Measurements from ENCODE around the gene MATCAP1. TPM values are rescaled to one million over a fixed set of nuclear protein-coding genes. Genes with fewer than 3 reads are reported as not detected.

MATCAP1 gene
- total and polyA plus RNA-seq, 2 experiments from 2014 or later: 53.7 to 78.1 TPM

DNA sequence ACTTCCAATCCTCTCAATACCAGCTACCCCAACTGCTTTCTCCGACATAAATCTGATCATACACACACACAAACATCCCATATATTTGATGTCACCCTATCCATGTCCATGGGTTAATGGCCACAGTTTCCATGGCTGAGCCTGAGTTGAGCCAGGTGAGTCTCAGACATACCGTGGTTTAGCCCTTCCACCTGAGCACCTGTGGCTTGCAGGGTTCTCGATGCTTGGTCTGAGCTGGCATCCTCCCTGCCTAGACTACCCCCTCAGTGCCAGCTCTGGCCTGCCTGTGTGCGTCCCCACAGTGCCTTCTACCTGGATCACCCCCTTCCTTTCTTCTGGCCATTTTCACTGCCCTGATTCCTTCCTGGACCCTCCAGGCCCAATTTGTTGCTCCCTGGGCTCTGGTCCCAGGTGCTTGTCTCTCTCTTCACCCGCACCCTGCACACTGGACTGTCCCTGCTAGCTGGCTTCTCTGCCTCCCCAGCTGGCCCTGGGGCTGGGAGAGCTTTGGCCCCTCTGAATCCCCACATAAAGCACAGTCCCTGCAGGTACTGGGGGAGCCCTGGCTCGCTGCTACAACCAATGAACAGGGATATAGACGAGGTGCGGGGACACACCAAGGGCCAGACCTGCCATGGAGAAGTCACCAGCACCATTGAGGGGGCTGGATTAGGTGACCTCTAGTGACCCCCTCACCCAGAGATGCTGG lies 22.5 kb upstream of the MATCAP1 start:
- Histone ChIP-seq H3K27ac (no peak overlapping the region), H3K27me3 (no peaks in the 10 kb centered on the region), H3K9me3 (ENCODE audit: low read depth) (no peaks in the 10 kb centered on the region), H3K4me3 (no peak overlapping the region), H3K4me1 (ENCODE audit: low read depth) (no peaks in the 10 kb centered on the region), H3K36me3 (peaks cover 2% of the 10 kb centered on the region)
- TF ChIP-seq, protein P1, sequence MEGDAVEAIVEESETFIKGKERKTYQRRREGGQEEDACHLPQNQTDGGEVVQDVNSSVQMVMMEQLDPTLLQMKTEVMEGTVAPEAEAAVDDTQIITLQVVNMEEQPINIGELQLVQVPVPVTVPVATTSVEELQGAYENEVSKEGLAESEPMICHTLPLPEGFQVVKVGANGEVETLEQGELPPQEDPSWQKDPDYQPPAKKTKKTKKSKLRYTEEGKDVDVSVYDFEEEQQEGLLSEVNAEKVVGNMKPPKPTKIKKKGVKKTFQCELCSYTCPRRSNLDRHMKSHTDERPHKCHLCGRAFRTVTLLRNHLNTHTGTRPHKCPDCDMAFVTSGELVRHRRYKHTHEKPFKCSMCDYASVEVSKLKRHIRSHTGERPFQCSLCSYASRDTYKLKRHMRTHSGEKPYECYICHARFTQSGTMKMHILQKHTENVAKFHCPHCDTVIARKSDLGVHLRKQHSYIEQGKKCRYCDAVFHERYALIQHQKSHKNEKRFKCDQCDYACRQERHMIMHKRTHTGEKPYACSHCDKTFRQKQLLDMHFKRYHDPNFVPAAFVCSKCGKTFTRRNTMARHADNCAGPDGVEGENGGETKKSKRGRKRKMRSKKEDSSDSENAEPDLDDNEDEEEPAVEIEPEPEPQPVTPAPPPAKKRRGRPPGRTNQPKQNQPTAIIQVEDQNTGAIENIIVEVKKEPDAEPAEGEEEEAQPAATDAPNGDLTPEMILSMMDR (IDR thresholded peaks at IDR 0.05; ENCODE audit: low read depth, low read length): no peak
- DNase-seq (ENCODE audit: low read depth in 1 of 2, low spot score in 1 of 2): no peak

DNA sequence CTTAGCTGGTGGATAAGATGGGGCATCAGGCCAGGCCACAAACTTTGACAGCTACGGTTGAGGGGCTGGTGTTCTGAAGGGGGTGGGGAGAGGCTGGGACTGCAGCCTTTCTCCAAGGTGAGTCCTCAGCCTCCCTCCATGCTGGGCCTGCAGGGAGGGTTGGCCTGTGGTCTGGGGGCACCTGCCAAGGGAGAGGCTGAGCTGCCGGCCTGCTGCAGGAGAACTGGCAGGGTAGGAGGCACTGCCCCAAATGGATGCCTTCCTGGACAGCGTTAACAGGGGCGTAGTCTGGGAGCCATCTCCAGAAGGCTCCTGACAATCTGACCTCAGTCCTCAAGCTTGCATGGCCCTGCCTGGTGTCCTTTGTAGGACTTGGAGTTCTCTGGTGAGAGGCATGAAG lies 20.3 kb upstream of the MATCAP1 start:
- Histone ChIP-seq H3K4me1 (ENCODE audit: low read depth) (no peaks in the 10 kb centered on the region), H3K4me3 (no peak overlapping the region), H3K9me3 (ENCODE audit: low read depth) (no peaks in the 10 kb centered on the region), H3K36me3 (peaks cover 2% of the 10 kb centered on the region), H3K27me3 (no peaks in the 10 kb centered on the region), H3K27ac (no peak overlapping the region)
- DNase-seq (ENCODE audit: low read depth in 1 of 2, low spot score in 1 of 2): no peak
- TF ChIP-seq, protein P1 (IDR thresholded peaks at IDR 0.05; ENCODE audit: low read depth, low read length): no peak

DNA sequence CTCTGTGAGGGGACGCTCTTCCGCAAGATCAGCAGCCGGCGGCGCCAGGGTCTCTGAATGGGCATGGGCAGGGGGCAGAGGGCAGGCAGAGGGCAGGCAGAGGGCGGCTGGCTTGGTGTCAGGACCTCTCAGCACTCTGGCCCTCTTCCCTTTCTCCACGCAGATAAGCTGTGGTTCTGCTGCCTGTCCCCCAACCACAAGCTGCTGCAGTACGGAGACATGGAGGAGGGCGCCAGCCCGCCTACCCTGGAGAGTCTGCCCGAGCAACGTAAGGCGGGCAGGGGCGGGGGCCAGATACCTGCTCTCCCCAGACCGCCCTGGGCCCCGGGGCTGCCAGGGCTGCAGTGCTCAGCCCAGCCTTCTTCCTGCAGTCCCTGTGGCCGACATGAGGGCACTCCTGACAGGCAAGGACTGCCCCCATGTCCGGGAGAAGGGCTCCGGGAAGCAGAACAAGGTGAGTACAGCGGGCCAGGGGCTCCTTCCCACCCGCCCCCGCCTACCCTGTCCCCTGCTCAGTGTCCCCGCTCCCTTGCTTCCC lies 19.3 kb upstream of the MATCAP1 start:
- no peak overlapping the region for H3K4me3 ChIP-seq
- H3K27me3 ChIP-seq: no peaks in the 10 kb centered on the region
- no peak overlapping the region for H3K27ac ChIP-seq
- no peaks in the 10 kb centered on the region for H3K9me3 ChIP-seq (ENCODE audit: low read depth)
- TF ChIP-seq, protein P1 (IDR thresholded peaks at IDR 0.05; ENCODE audit: low read depth, low read length): no peak
- H3K36me3 ChIP-seq: peaks cover 6% of the 10 kb centered on the region
- DNase-seq (ENCODE audit: low read depth in 1 of 2, low spot score in 1 of 2): no peak
- no peaks in the 10 kb centered on the region for H3K4me1 ChIP-seq (ENCODE audit: low read depth)

DNA sequence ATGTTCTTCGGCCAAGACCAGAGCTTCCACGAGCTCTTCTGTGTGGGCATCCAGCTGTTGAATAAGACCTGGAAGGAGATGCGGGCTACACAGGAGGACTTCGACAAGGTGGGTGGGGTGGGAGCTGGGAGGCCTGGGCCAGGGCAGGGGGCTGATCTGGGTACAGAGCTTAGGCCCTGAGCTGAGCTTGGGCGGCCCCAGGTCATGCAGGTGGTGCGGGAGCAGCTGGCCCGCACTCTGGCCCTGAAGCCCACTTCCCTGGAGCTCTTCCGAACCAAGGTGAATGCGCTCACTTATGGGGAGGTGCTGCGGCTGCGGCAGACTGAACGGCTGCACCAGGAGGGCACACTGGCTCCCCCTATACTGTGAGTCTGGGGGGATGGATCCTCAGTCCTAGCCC lies 18.7 kb upstream of the MATCAP1 start:
- Histone ChIP-seq H3K36me3 (peaks cover 8% of the 10 kb centered on the region), H3K27me3 (no peaks in the 10 kb centered on the region), H3K9me3 (ENCODE audit: low read depth) (no peaks in the 10 kb centered on the region), H3K4me1 (ENCODE audit: low read depth) (no peaks in the 10 kb centered on the region), H3K27ac (no peak overlapping the region), H3K4me3 (no peak overlapping the region)
- DNase-seq (ENCODE audit: low read depth in 1 of 2, low spot score in 1 of 2): no peak
- TF ChIP-seq, protein P1 (IDR thresholded peaks at IDR 0.05; ENCODE audit: low read depth, low read length): no peak

DNA sequence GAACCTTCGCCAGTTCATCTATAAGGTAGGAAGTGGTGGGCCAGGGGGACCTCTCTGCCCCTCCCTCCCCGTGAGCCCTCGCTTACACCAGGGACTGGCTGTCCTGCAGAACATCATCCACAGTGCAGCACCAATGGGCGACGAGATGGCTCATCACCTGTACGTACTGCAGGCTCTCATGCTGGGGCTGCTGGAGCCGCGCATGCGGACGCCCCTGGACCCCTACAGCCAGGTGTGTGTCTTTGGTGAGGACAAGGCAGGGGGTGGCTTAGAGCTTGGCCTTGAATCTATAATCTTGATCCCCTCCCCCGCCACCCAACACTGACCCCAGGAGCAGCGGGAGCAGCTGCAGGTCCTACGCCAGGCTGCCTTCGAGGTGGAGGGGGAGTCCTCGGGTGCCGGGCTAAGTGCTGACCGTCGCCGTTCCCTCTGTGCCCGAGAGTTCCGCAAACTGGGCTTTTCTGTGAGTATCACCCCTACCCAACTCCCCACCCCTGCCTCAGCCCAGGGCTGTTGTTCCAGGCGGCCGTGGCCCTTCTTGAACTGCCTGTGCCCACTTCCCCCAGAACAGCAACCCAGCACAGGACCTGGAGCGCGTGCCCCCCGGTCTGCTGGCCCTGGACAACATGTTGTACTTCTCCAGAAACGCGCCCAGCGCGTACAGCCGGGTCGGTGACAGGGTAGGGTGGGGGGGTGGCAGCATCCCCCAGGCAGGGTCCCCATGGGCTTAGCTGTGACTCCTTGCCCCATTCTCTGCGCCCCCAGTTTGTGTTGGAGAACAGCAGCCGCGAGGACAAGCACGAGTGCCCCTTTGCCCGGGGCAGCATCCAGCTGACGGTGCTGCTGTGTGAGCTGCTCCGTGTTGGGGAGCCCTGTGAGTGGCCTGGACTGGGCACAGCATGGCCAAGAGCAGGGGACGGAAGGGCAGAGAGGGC lies 17.9 kb upstream of the MATCAP1 start:
- H3K9me3 ChIP-seq (ENCODE audit: low read depth): no peaks in the 10 kb centered on the region
- TF ChIP-seq, protein P1 (IDR thresholded peaks at IDR 0.05; ENCODE audit: low read depth, low read length): no peak
- H3K4me1 ChIP-seq (ENCODE audit: low read depth): no peaks in the 10 kb centered on the region
- DNase-seq (ENCODE audit: low read depth in 1 of 2, low spot score in 1 of 2): no peak
- H3K27me3 ChIP-seq: no peaks in the 10 kb centered on the region
- H3K4me3 ChIP-seq: no peak overlapping the region
- peaks cover 15% of the 10 kb centered on the region for H3K36me3 ChIP-seq
- H3K27ac ChIP-seq: no peak overlapping the region

Measured in cardiac muscle cell (in vitro differentiated cells and primary cell).